Keratinocyte (primary cell): Measurements from ENCODE around the gene AGA. TPM values are rescaled to one million over a fixed set of nuclear protein-coding genes. Genes with fewer than 3 reads are reported as not detected.

Experiments
- DNase-seq: peaks from one replicate; pipeline ENCODE4 v3.0.0-alpha.2; 2011; ENCODE audit warnings: low read depth, missing footprints, low spot score
- FAIRE-seq: peaks from 2 replicates; lab custom pipeline; 2011; peaks lifted over from hg19 to GRCh38; lab: Jason Lieb, UNC
- H2AFZ ChIP-seq: 2 replicates; pipeline ENCODE4 v1.6.0; 2012; ENCODE audit warnings: low read length, control low read depth, inconsistent platforms; ENCODE audit not compliant: control insufficient read depth
- H3K27ac ChIP-seq: 2 replicates; pipeline ENCODE4 v1.5.1; 2011; ENCODE audit warnings: low read length; ENCODE audit not compliant: control insufficient read depth, insufficient read depth
- H3K27me3 ChIP-seq: 3 replicates; pipeline ENCODE4 v1.6.0; 2011; ENCODE audit warnings: low read length; ENCODE audit not compliant: control insufficient read depth, insufficient read depth; ENCODE audit errors: extremely low read depth
- H3K36me3 ChIP-seq, 2 experiments: 2 replicates in 1 of 2; 3 replicates in 1 of 2; pipeline ENCODE4 v1.5.1; 2011; ENCODE audit warnings: low read length in 2 of 2, mild to moderate bottlenecking in 1 of 2; ENCODE audit not compliant: control insufficient read depth in 2 of 2, insufficient read depth in 2 of 2; ENCODE audit errors: extremely low read depth in 1 of 2
- H3K4me1 ChIP-seq: 3 replicates; pipeline ENCODE4 v1.5.1; 2011; ENCODE audit warnings: low read length; ENCODE audit not compliant: control insufficient read depth, insufficient read depth; ENCODE audit errors: extremely low read depth
- H3K4me2 ChIP-seq: 3 replicates; pipeline ENCODE4 v1.6.0; 2011; ENCODE audit warnings: low read depth, low read length; ENCODE audit not compliant: control insufficient read depth, insufficient read depth; ENCODE audit errors: extremely low read depth
- H3K4me3 ChIP-seq, 3 experiments: fragments of 200-600 bp in 1 of 3; sonication (generic) in 1 of 3; 2 replicates in 2 of 3; 3 replicates in 1 of 3; pipeline ENCODE4 v1.5.1; 2011 to 2016; ENCODE audit warnings: low read length in 3 of 3, mild to moderate bottlenecking in 3 of 3, control low read depth in 2 of 3, inconsistent platforms in 1 of 3, low read depth in 1 of 3, mixed read lengths in 1 of 3, mixed run types in 1 of 3, moderate library complexity in 1 of 3; ENCODE audit not compliant: control insufficient read depth in 2 of 3, insufficient read depth in 2 of 3; ENCODE audit errors: extremely low read depth in 1 of 3
- H3K79me2 ChIP-seq: 2 replicates; pipeline ENCODE4 v1.6.0; 2012; ENCODE audit warnings: low read length; ENCODE audit not compliant: control insufficient read depth, insufficient read depth
- H3K9ac ChIP-seq: 3 replicates; pipeline ENCODE4 v1.6.0; 2011; ENCODE audit warnings: low read length; ENCODE audit not compliant: control insufficient read depth, insufficient read depth; ENCODE audit errors: extremely low read depth
- H3K9me1 ChIP-seq: 3 replicates; pipeline ENCODE4 v1.6.0; 2011; ENCODE audit warnings: low read length; ENCODE audit not compliant: control insufficient read depth, insufficient read depth; ENCODE audit errors: extremely low read depth
- H3K9me3 ChIP-seq: 2 replicates; pipeline ENCODE4 v1.5.1; 2012; ENCODE audit warnings: low read depth, low read length; ENCODE audit not compliant: control insufficient read depth
- H4K20me1 ChIP-seq: 3 replicates; pipeline ENCODE4 v1.6.0; 2011; ENCODE audit warnings: low read length; ENCODE audit not compliant: control insufficient read depth, insufficient read depth; ENCODE audit errors: extremely low read depth
- CTCF ChIP-seq, 3 experiments: IDR thresholded peaks in 1 of 3; conservative IDR thresholded peaks in 1 of 3; optimal IDR thresholded peaks in 1 of 3; 2 replicates in 2 of 3; 3 replicates in 1 of 3; pipeline versions ENCODE3 to v1.5.1; 2011; ENCODE audit warnings: low read length in 3 of 3, mild to moderate bottlenecking in 3 of 3, moderate library complexity in 2 of 3, control low read depth in 1 of 3, inconsistent platforms in 1 of 3; ENCODE audit not compliant: insufficient read depth in 2 of 3; ENCODE audit errors: extremely low read depth in 1 of 3
- EZH2 ChIP-seq: IDR thresholded peaks from one replicate; pipeline ENCODE4 v1.6.1; 2012; ENCODE audit warnings: inconsistent platforms, mild to moderate bottlenecking, low read length, moderate library complexity
- dilution Hi-C: fragments of 300-500 bp; cut with MboI; formaldehyde crosslinking; loops from one replicate; pipeline ENCODE4 v1.7.0; 2020; ENCODE audit warnings: low sequenced_read_pairs; ENCODE audit not compliant: extremely low pct_ligation_motif_present
- polyA plus RNA-seq, 5 experiments: library from polyadenylated mRNA; depleted of rRNA in 3 of 5; stranded (reverse) in 3 of 5; stranded (forward) in 1 of 5; unstranded in 1 of 5; fragments of >200 nt; gene quantifications; 1 replicate in 1 of 5; 2 replicates in 3 of 5; 3 replicates in 1 of 5; pipeline versions ENCODE4 v1.2.1 to v1.2.3, GENCODE V29; 2011 to 2012; ENCODE audit warnings: missing spikeins in 2 of 5, low read depth in 1 of 5, low replicate concordance in 1 of 5

AGA gene
- polyA plus RNA-seq, 1 donor (not counting 4 experiments of a cell fraction or from before 2014, with no cell fraction given), result 16.7 TPM

- DNase-seq (no peak), FAIRE-seq (no peak)
- Histone ChIP-seq H3K9ac (no peak overlapping the region), H4K20me1 (no peaks in the 10 kb centered on the region), H3K4me2 (no peak overlapping the region), H3K9me1 (no peaks in the 10 kb centered on the region), H3K4me1 (peaks cover 30% of the 10 kb centered on the region), H3K4me3 (no peak overlapping the region), H2AFZ (no peak overlapping the region), H3K79me2 (no peaks in the 10 kb centered on the region), H3K27me3 (no peaks in the 10 kb centered on the region), H3K9me3 (no peaks in the 10 kb centered on the region), H3K27ac (no peak overlapping the region), H3K36me3 (no peaks in the 10 kb centered on the region)
- dilution Hi-C loops, result no loop called here
- TF ChIP-seq CTCF (optimal IDR thresholded peaks at IDR 0.05 in 1 of 3, IDR thresholded peaks at IDR 0.05 in 1 of 3, conservative IDR thresholded peaks at IDR 0.05 in 1 of 3; ENCODE audit: extremely low read depth in 1 of 3, insufficient read depth in 2 of 3, low read length in 3 of 3), result no peak
- TF ChIP-seq EZH2, result no peak
Measured at GRCh38 chr4:177487977-177488376, 45.7 kb upstream of the AGA start.

- peak overlapping the region; percentile 58 for H3K27ac ChIP-seq
- no peak for FAIRE-seq
- DNase-seq, result peak; percentile 63
- H3K79me2 ChIP-seq, result no peaks in the 10 kb centered on the region
- TF ChIP-seq CTCF (optimal IDR thresholded peaks at IDR 0.05 in 1 of 3, IDR thresholded peaks at IDR 0.05 in 1 of 3, conservative IDR thresholded peaks at IDR 0.05 in 1 of 3; ENCODE audit: extremely low read depth in 1 of 3, insufficient read depth in 2 of 3, low read length in 3 of 3) (no peak), EZH2 (no peak)
- no peaks in the 10 kb centered on the region for H3K27me3 ChIP-seq
- H3K4me3 ChIP-seq, result no peak overlapping the region
- H3K9me1 ChIP-seq, result no peaks in the 10 kb centered on the region
- H3K36me3 ChIP-seq, result no peaks in the 10 kb centered on the region
- dilution Hi-C loops, result no loop called here
- no peak overlapping the region for H2AFZ ChIP-seq
- H3K4me2 ChIP-seq, result no peak overlapping the region
- H3K4me1 ChIP-seq, result peaks cover 35% of the 10 kb centered on the region
- H3K9me3 ChIP-seq, result no peaks in the 10 kb centered on the region
- no peak overlapping the region for H3K9ac ChIP-seq
- H4K20me1 ChIP-seq, result no peaks in the 10 kb centered on the region
Measured at GRCh38 chr4:177485528-177485927, 43.3 kb upstream of the AGA start.
